ENCODE data around the gene OPTC.
"Not testable (repeated sequence)": the region's sequence is repeated elsewhere in the genome, so short reads cannot be mapped to it uniquely, and the experiment has no call there.

Gene OPTC

GRCh38 chr1:203513585-203514031, 19.7 kb downstream of the OPTC start:
- TF ChIP-seq CTCF (IDR thresholded peaks at IDR 0.05; ENCODE audit: low read length, missing control alignments) = no peak
- H3K4me3 ChIP-seq (replicated peaks; ENCODE audit: low read depth, low read length) = no peak overlapping the region
- DNase-seq (ENCODE audit: low read depth) = no peak

- TF ChIP-seq CTCF (IDR thresholded peaks at IDR 0.05; ENCODE audit: low read length, missing control alignments) = no peak
- no peak for DNase-seq (ENCODE audit: low read depth)
- no peak overlapping the region for H3K4me3 ChIP-seq (replicated peaks; ENCODE audit: low read depth, low read length)
Observed at GRCh38 chr1:203516184-203516583, 22.2 kb downstream of the OPTC start.

GRCh38 chr1:203516906-203517305, 23.0 kb downstream of the OPTC start:
- TF ChIP-seq CTCF (IDR thresholded peaks at IDR 0.05; ENCODE audit: low read length, missing control alignments) = no peak
- H3K4me3 ChIP-seq (replicated peaks; ENCODE audit: low read depth, low read length) = no peak overlapping the region
- DNase-seq (ENCODE audit: low read depth) = no peak

- no peak for TF ChIP-seq CTCF (IDR thresholded peaks at IDR 0.05; ENCODE audit: low read length, missing control alignments)
Observed at GRCh38 chr1:203517426-203518110, 23.6 kb downstream of the OPTC start.

GRCh38 chr1:203518139-203518538, 24.2 kb downstream of the OPTC start:
- DNase-seq (ENCODE audit: low read depth); H3K4me3 ChIP-seq (replicated peaks; ENCODE audit: low read depth, low read length): not testable (repeated sequence)

More at GRCh38 chr1:203517426-203518110, 23.6 kb downstream of the OPTC start:
- no peak for DNase-seq (ENCODE audit: low read depth)
- no peak overlapping the region for H3K4me3 ChIP-seq (replicated peaks; ENCODE audit: low read depth, low read length)

GRCh38 chr1:203518541-203518940, 24.6 kb downstream of the OPTC start:
- DNase-seq (ENCODE audit: low read depth) = no peak
- TF ChIP-seq CTCF (IDR thresholded peaks at IDR 0.05; ENCODE audit: low read length, missing control alignments) = no peak
- no peak overlapping the region for H3K4me3 ChIP-seq (replicated peaks; ENCODE audit: low read depth, low read length)

- no peak for DNase-seq (ENCODE audit: low read depth)
- no peak overlapping the region for H3K4me3 ChIP-seq (replicated peaks; ENCODE audit: low read depth, low read length)
- TF ChIP-seq CTCF (IDR thresholded peaks at IDR 0.05; ENCODE audit: low read length, missing control alignments) = no peak
Observed at GRCh38 chr1:203519053-203519840, 25.3 kb downstream of the OPTC start.

Measured in fibroblast of pulmonary artery (primary cell).